ENCODE results near the gene KRTAP2-3. TPM values are rescaled to one million over a fixed set of nuclear protein-coding genes. Genes with fewer than 3 reads are reported as not detected.

KRTAP2-3 gene
- total RNA-seq, 1 experiment from 2014 or later: 0.57 TPM

DNA sequence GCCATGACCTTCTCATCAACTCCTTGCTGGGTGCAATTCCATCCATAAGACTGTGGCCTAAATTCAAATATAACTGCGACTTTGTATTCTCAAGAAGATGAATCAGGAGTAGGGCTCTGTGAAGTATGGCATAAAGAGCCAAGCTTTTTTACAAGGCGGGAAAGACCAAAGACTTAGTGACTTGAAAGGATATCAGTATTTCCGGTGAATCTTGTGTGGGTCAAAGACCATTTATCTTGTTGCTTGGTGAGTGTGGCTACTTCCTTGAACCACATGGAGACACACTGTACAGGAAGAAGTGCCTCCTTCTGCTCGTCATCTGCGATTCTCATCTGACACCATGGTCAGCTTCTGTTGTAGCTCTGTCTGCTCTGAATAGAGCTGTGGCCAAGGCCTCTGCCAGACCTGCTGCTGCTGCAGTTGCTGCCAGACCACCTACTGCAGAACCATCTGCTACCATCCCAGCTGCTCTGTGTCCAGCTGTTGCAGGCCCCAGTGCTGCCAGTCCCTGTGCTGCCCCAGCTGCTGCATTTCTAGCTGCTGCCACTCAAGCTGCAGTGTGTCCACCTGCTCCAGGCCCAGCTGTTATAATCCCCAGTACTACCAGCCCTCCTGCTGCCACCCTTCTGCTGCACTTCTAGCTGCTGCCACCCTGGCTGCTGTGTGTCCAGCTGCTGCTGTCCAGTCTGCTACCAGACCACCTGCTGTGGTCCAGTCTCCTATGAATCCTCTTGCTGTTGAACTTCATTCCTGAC is 11.9 kb upstream of the KRTAP2-3 start:
- Histone ChIP-seq H3K4me1 (replicated peaks; ENCODE audit: insufficient read depth) (peaks cover 2% of the 10 kb centered on the region; the same call in 1 of the 2 replicates), H3K4me2 (no peak overlapping the region), H3K27me3 (ENCODE audit: insufficient read depth, low read depth) (no peaks in the 10 kb centered on the region), H3K36me3 (ENCODE audit: low read depth) (no peaks in the 10 kb centered on the region), H4K20me1 (ENCODE audit: insufficient read depth) (no peaks in the 10 kb centered on the region), H3K9me2 (ENCODE audit: insufficient read depth) (no peaks in the 10 kb centered on the region), H3K27ac (no peak overlapping the region), H3K4me3 (no peak overlapping the region), H3F3A (ENCODE audit: insufficient read depth, low read depth) (no peaks in the 10 kb centered on the region), H3K9me3 (ENCODE audit: insufficient read depth, low read depth) (peaks cover 3% of the 10 kb centered on the region; the same call in 1 of the 2 replicates), H3K79me2 (ENCODE audit: low read depth) (no peaks in the 10 kb centered on the region), H2AFZ (no peak overlapping the region)
- BruUV-seq (replicated peaks): no TSS peak
- intact Hi-C loops (cut with micrococcal nuclease; ENCODE audit: unreplicated experiment): no loop called here
- DNase-seq: no peak
- POLR2A ChIA-PET (ENCODE audit: unreplicated experiment): interaction anchor here (0.7 kb wide), 1 partner anchor 23 kb away, joined by 3 read pairs; no protein-coding TSS in a partner anchor
- no peak for TF ChIP-seq EZH2 (IDR thresholded peaks at IDR 0.05; ENCODE audit: low read depth)
- TF ChIP-seq, protein P1, sequence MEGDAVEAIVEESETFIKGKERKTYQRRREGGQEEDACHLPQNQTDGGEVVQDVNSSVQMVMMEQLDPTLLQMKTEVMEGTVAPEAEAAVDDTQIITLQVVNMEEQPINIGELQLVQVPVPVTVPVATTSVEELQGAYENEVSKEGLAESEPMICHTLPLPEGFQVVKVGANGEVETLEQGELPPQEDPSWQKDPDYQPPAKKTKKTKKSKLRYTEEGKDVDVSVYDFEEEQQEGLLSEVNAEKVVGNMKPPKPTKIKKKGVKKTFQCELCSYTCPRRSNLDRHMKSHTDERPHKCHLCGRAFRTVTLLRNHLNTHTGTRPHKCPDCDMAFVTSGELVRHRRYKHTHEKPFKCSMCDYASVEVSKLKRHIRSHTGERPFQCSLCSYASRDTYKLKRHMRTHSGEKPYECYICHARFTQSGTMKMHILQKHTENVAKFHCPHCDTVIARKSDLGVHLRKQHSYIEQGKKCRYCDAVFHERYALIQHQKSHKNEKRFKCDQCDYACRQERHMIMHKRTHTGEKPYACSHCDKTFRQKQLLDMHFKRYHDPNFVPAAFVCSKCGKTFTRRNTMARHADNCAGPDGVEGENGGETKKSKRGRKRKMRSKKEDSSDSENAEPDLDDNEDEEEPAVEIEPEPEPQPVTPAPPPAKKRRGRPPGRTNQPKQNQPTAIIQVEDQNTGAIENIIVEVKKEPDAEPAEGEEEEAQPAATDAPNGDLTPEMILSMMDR (conservative IDR thresholded peaks at IDR 0.05): no peak
- CTCF ChIA-PET: no interaction called here

DNA sequence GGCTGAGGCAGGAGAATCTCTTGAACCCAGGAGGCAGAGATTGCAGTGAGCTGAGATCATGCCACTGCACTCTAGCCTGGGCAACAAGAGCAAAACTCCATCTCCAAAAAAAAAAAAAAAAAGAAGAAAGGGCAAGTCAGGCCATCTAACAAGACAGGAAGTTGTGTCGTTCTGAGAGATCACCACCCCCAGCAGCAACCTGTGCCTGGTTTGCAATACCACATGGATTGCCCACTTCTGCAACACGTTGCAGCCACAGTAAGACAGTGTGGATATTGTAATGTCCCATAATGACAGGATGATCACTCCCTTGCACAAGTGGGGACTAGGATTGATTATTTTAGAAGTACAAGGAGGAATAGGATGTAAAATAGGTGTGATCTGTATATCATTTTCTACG is 9.1 kb upstream of the KRTAP2-3 start:
- no peak overlapping the region for H3K27ac ChIP-seq
- no peaks in the 10 kb centered on the region for H3K36me3 ChIP-seq (ENCODE audit: low read depth)
- no peaks in the 10 kb centered on the region for H3K9me3 ChIP-seq (ENCODE audit: insufficient read depth, low read depth)
- POLR2A ChIA-PET (ENCODE audit: unreplicated experiment): no interaction called here
- H3F3A ChIP-seq (ENCODE audit: insufficient read depth, low read depth): peaks cover 5% of the 10 kb centered on the region; the same call in 1 of the 2 replicates
- H3K4me2 ChIP-seq: no peak overlapping the region
- no peaks in the 10 kb centered on the region for H3K27me3 ChIP-seq (ENCODE audit: insufficient read depth, low read depth)
- no TSS peak for BruUV-seq (replicated peaks)
- TF ChIP-seq, protein P1 (conservative IDR thresholded peaks at IDR 0.05): no peak
- TF ChIP-seq EZH2 (IDR thresholded peaks at IDR 0.05; ENCODE audit: low read depth): no peak
- no peak overlapping the region for H2AFZ ChIP-seq
- no peaks in the 10 kb centered on the region for H3K79me2 ChIP-seq (ENCODE audit: low read depth)
- H3K4me1 ChIP-seq (replicated peaks; ENCODE audit: insufficient read depth): peaks cover 18% of the 10 kb centered on the region
- H3K9me2 ChIP-seq (ENCODE audit: insufficient read depth): no peaks in the 10 kb centered on the region
- H3K4me3 ChIP-seq: no peak overlapping the region
- no peak for DNase-seq
- intact Hi-C loops (cut with micrococcal nuclease; ENCODE audit: unreplicated experiment): loop anchor here (10.0 kb wide), 1 partner anchor 476 kb away; no protein-coding TSS in a partner anchor
- CTCF ChIA-PET: no interaction called here
- H4K20me1 ChIP-seq (ENCODE audit: insufficient read depth): no peaks in the 10 kb centered on the region

DNA sequence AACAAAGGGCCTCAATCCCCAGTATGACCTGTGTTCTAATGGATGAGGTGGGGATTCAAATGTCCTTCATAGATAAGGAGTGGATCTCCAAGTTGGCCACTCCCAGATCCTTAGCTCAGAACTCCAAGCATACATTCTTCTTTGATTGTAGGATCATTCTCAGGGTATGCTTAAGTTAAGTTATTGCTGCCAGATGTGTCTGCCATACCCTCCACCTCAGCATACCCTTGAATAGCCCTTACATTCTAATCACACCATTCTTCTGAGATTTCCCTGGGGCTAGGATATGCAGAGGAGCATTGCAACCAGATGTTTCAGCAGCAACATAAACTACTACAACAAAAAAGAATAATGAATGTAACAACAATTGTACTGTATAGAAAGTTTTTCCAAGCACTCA is 7.4 kb upstream of the KRTAP2-3 start:
- H3K9me2 ChIP-seq (ENCODE audit: insufficient read depth): no peaks in the 10 kb centered on the region
- DNase-seq: no peak
- TF ChIP-seq EZH2 (IDR thresholded peaks at IDR 0.05; ENCODE audit: low read depth): no peak
- TF ChIP-seq, protein P1 (conservative IDR thresholded peaks at IDR 0.05): no peak
- H3K27ac ChIP-seq: no peak overlapping the region
- H3K4me3 ChIP-seq: no peak overlapping the region
- CTCF ChIA-PET: no interaction called here
- no peak overlapping the region for H3K4me2 ChIP-seq
- H3F3A ChIP-seq (ENCODE audit: insufficient read depth, low read depth): peaks cover 5% of the 10 kb centered on the region; the same call in 1 of the 2 replicates
- intact Hi-C loops (cut with micrococcal nuclease; ENCODE audit: unreplicated experiment): loop anchor here (10.0 kb wide), 1 partner anchor 478 kb away; no protein-coding TSS in a partner anchor
- peaks cover 21% of the 10 kb centered on the region for H3K4me1 ChIP-seq (replicated peaks; ENCODE audit: insufficient read depth)
- no TSS peak for BruUV-seq (replicated peaks)
- no peaks in the 10 kb centered on the region for H4K20me1 ChIP-seq (ENCODE audit: insufficient read depth)
- H3K9me3 ChIP-seq (ENCODE audit: insufficient read depth, low read depth): no peaks in the 10 kb centered on the region
- no peaks in the 10 kb centered on the region for H3K79me2 ChIP-seq (ENCODE audit: low read depth)
- H3K27me3 ChIP-seq (ENCODE audit: insufficient read depth, low read depth): no peaks in the 10 kb centered on the region
- no peaks in the 10 kb centered on the region for H3K36me3 ChIP-seq (ENCODE audit: low read depth)
- POLR2A ChIA-PET (ENCODE audit: unreplicated experiment): no interaction called here
- no peak overlapping the region for H2AFZ ChIP-seq
